A673 (cell line): ENCODE results near the gene CD244.

ENCODE experiments used
- EZH2 ChIP-seq: fragments of 200-600 bp; sonication (generic); IDR thresholded peaks from 2 replicates; pipeline ENCODE4 v1.6.1; 2017; ENCODE audit warnings: borderline replicate concordance, low read depth, mild to moderate bottlenecking, mixed read lengths, antibody characterized with exemption, low read length; ENCODE audit not compliant: poor library complexity, severe bottlenecking
- TF ChIP-seq, protein P1 (sequence below): fragments of 300-800, 200-600 bp; sonication (generic); conservative IDR thresholded peaks from 2 replicates; pipeline ENCODE4 v1.5.1; 2017; ENCODE audit warnings: low read depth, mild to moderate bottlenecking, antibody characterized with exemption, low read length, moderate library complexity, mixed read lengths

DNA sequence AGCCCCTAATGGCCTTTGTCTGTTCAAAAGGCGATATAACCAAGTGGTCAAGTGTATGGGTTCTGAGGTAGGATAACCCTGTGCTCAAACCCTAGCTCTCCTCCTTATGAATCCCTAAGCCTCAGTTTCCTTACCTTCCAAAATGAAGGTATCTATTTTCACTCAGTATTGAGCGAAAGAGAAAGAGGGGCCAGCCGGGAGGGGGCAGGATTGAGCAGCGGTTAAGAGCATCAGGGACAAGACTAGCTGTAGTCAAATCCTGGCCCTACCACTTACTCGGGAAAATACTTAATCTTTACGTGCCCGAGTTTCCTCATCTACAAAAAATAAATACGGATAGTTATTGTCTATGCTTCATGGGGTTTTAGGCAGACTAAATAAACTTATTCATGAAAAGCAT, 41.1 kb downstream of the CD244 start:
- TF ChIP-seq, protein P1, sequence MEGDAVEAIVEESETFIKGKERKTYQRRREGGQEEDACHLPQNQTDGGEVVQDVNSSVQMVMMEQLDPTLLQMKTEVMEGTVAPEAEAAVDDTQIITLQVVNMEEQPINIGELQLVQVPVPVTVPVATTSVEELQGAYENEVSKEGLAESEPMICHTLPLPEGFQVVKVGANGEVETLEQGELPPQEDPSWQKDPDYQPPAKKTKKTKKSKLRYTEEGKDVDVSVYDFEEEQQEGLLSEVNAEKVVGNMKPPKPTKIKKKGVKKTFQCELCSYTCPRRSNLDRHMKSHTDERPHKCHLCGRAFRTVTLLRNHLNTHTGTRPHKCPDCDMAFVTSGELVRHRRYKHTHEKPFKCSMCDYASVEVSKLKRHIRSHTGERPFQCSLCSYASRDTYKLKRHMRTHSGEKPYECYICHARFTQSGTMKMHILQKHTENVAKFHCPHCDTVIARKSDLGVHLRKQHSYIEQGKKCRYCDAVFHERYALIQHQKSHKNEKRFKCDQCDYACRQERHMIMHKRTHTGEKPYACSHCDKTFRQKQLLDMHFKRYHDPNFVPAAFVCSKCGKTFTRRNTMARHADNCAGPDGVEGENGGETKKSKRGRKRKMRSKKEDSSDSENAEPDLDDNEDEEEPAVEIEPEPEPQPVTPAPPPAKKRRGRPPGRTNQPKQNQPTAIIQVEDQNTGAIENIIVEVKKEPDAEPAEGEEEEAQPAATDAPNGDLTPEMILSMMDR: no peak
- TF ChIP-seq EZH2: no peak
